Measurements from ENCODE around the gene DGKI.

DGKI gene

GRCh38 chr7:137681657-137682562 is 164.9 kb downstream of the DGKI start:
- no peak for DNase-seq (ENCODE audit: low read depth)
- H3K4me3 ChIP-seq (ENCODE audit: low read depth, low read length) = no peak overlapping the region
- TF ChIP-seq CTCF (IDR thresholded peaks at IDR 0.05; ENCODE audit: control insufficient read depth, extremely low read depth, insufficient read depth) = no peak

GRCh38 chr7:137674551-137675409 is 172.0 kb downstream of the DGKI start:
- DNase-seq (ENCODE audit: low read depth) = no peak
- no peak overlapping the region for H3K4me3 ChIP-seq (ENCODE audit: low read depth, low read length)
- TF ChIP-seq CTCF (IDR thresholded peaks at IDR 0.05; ENCODE audit: control insufficient read depth, extremely low read depth, insufficient read depth) = no peak

GRCh38 chr7:137674048-137674447 is 172.7 kb downstream of the DGKI start:
- H3K4me3 ChIP-seq (ENCODE audit: low read depth, low read length) = no peak overlapping the region
- no peak for TF ChIP-seq CTCF (IDR thresholded peaks at IDR 0.05; ENCODE audit: control insufficient read depth, extremely low read depth, insufficient read depth)
- no peak for DNase-seq (ENCODE audit: low read depth)

- TF ChIP-seq CTCF (IDR thresholded peaks at IDR 0.05; ENCODE audit: control insufficient read depth, extremely low read depth, insufficient read depth) = no peak
These were observed 174.9 kb downstream of the DGKI start for GRCh38 chr7:137671920-137672319.

GRCh38 chr7:137670222-137671064 is 176.3 kb downstream of the DGKI start:
- no peak overlapping the region for H3K4me3 ChIP-seq (ENCODE audit: low read depth, low read length)
- no peak for DNase-seq (ENCODE audit: low read depth)
- TF ChIP-seq CTCF (IDR thresholded peaks at IDR 0.05; ENCODE audit: control insufficient read depth, extremely low read depth, insufficient read depth) = no peak

More at GRCh38 chr7:137671920-137672319, 174.9 kb downstream of the DGKI start:
- no peak overlapping the region for H3K4me3 ChIP-seq (ENCODE audit: low read depth, low read length)
- no peak for DNase-seq (ENCODE audit: low read depth)

GRCh38 chr7:137669706-137670105 is 177.1 kb downstream of the DGKI start:
- DNase-seq (ENCODE audit: low read depth) = no peak
- TF ChIP-seq CTCF (IDR thresholded peaks at IDR 0.05; ENCODE audit: control insufficient read depth, extremely low read depth, insufficient read depth) = no peak
- H3K4me3 ChIP-seq (ENCODE audit: low read depth, low read length) = no peak overlapping the region
